Measurements from ENCODE around the gene ARHGEF2.

ARHGEF2 gene

GRCh38 chr1:155978325-155978972, at the start of gene ARHGEF2:
ARHGEF2 (minus strand) TSS chr1:155978547; CDS start chr1:155978427, 120 bp downstream.
- DNase-seq (ENCODE audit: low read depth): peak; percentile 76

DNA sequence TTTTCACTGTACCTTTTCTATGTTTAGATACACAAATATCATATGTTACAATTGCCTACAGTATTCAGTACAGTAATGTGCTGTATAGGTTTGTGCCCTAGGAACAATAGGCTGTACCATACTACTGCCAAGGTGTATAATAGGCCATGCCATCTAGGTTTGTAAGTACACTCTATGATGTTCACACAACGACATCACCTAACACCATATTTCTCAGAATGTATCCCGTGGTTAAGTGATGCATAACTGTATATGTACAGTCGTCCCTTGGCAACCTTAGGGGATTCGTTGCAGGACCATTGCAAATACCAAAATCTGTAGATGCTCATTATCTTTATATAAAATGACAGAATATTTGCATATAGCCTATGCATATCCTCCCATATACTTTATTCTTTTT, 48.2 kb upstream of the ARHGEF2 start:
- DNase-seq (ENCODE audit: low read depth): no peak

GRCh38 chr1:156025876-156026275, 47.5 kb upstream of the ARHGEF2 start:
- DNase-seq (ENCODE audit: low read depth): peak; percentile 15

DNA sequence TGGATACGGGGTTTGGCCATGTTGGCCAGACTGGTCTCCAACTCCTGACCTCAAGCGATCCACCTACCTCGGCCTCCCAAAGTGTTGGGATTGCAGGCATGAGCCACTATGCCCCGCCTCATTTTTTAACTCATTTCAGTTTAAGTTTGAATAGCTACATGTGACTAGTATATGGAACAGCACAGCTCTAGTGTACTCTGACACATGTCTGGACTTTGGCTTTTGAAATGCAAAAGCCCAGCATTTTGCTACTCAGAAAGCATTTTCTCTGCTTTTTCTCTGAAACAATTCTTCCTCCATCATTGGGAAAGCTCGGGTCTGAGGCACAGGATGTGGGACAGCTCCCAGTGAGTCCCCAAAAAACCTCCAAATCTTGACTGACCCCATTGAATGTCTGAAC, 46.5 kb upstream of the ARHGEF2 start:
- no peak for DNase-seq (ENCODE audit: low read depth)

DNA sequence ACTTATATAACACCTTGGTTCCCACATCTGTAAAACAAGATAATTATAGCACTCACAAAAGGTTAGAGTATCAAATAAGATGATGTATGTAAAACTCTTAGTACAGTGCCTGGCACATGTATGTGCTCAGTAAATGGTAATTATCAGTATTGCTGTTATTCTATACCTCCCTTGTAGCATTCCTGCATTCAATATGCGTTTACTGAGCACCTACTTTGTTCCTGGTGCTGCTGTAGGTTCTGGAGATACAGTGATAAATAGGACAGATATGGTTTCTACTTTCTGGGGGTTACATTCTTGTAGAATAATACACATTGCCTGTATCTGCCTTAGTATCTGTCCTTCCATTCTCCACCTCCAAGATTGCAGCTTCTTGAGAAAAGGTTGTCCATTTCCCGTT, 43.6 kb upstream of the ARHGEF2 start:
- DNase-seq (ENCODE audit: low read depth): no peak

- no peak for DNase-seq (ENCODE audit: low read depth)
Measured at GRCh38 chr1:156021093-156021428, 42.7 kb upstream of the ARHGEF2 start.

- DNase-seq (ENCODE audit: low read depth): peak; percentile 81
Measured at GRCh38 chr1:156020293-156021092, 42.1 kb upstream of the ARHGEF2 start, which contains the start of gene SSR2. SSR2 (minus strand) TSS chr1:156020951; CDS start chr1:156020167, 784 bp downstream.

GRCh38 chr1:156019946-156020292, 41.6 kb upstream of the ARHGEF2 start:
- no peak for DNase-seq (ENCODE audit: low read depth)

DNA sequence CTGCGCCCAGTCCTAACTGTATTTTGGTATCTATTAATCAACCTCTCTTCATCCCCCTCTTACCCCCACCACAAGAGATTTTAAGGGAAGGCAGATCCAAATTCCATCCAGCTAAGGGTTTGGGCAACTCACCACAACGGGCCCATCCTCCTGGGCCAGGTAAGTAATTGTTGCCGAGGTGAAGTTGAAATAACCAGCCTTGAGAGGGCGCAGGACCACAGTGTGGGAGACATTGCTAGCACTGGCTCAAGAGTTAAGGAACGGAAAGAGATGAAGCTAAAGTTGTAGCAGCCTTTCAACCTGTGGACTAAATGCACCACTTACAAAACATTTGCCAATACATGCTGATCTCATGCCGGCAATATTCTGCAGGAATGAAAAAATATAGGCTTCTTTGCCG, 36.5 kb upstream of the ARHGEF2 start:
- no peak for DNase-seq (ENCODE audit: low read depth)

GRCh38 chr1:156012051-156012817, 33.9 kb upstream of the ARHGEF2 start:
- no peak for DNase-seq (ENCODE audit: low read depth)

DNA sequence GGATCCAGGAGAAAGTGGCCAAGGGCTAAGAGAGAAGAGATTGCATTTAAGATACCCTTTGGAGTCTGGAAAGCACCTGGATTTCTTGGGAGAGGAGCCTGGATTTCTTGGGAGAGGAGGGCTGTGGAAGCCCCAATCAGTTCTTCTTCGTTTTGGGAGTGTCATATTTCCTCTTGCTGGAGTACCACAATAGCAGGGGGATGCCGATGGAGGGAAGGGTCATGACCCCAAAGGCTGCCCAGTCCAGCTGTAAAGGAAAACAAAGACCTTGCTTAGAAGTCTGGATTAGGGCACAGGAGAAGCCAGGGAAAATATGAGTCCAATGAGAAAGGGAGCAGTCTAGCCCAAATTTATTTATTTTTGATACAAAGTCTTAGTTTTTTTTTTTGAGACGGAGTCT, 31.1 kb upstream of the ARHGEF2 start:
- no peak for DNase-seq (ENCODE audit: low read depth)

- no peak for DNase-seq (ENCODE audit: low read depth)
Measured at GRCh38 chr1:156006666-156007376, 28.5 kb upstream of the ARHGEF2 start.

DNA sequence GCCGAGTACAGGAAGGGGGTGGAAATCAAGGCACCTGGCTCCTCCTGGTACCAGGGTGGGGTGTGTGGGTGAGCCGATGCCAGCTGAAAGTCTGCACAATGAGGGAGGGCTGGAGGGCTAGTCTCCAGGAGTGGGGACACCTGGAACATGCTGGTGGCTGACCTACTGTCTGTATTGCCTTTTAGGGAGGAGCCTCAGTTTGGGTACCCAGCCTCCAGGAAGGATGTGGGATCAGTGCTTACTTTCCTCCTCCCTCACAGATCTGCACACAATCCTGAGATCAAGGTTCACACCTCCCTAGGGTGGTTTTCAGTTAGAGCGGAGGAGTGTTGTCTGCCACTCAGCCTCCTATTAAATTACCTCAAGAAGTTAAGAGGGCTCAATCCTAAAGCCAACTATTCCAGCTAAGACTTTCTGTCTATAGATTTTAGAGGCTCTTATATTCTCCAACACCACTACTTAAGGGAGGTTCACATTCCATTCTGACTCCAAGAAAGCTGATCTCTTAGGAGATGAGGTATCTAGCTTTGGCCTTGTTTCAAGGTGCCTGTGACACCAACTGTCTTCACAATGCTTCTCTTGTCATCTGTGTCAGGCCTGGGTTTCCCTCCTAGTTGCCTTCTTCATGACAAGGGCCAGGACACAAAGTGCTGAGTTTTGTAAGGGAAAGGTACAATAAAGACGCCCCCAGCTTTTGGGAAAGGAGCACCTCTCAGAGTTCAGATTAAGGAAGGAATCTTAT, 26.7 kb upstream of the ARHGEF2 start:
- DNase-seq (ENCODE audit: low read depth): no peak

DNA sequence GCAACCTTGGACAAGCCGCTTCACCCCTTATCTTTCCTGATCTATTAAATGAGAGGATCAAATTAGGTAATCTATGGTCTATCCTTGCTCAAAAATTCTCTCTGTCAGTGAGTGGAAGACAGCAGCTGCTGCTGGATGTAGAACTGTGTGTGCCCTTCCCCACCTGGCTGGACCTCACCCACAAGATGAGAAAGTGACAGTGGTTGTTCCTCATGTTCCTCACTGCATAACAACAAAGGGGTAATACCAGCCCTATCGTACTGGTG, 25.5 kb upstream of the ARHGEF2 start:
- no peak for DNase-seq (ENCODE audit: low read depth)

DNA sequence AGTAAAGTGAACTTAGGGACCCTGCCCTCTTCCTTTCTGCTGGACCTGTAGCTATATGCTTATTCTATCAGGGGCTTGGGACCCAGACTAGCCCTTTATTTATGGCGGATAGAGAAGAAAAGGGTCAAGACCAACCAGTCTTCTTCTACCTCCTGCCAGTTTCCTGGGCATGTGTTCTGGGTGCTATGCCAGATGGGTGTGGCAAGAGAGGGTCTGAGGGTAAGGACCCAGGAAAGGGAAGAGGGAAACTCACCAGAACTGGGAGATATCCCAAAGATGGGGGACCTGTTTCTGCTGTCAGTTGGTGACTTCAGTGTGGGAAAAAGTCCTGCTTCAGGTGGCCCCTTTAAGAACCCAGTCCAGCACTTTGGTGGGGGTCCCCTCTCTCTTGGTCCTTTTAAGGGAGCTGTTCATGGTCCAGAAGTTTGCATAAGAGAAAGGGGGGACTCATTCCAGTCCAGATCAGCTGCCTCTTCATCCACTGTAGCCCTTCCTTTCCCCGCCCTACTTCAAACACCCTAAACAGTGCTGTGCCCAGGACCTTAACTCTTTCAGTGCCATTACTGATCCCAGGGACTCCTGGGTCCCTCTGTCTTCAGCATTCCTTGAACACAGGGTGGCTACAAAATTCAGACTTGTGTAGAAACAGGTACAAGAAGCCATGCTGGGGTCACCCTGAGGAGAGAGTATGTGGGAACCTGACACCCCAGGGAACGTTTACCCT, 24.0 kb upstream of the ARHGEF2 start:
- DNase-seq (ENCODE audit: low read depth): no peak

- no peak for DNase-seq (ENCODE audit: low read depth)
Measured at GRCh38 chr1:156001662-156002171, 23.4 kb upstream of the ARHGEF2 start.

- DNase-seq (ENCODE audit: low read depth): no peak
Measured at GRCh38 chr1:156001021-156001661, 22.8 kb upstream of the ARHGEF2 start.

DNA sequence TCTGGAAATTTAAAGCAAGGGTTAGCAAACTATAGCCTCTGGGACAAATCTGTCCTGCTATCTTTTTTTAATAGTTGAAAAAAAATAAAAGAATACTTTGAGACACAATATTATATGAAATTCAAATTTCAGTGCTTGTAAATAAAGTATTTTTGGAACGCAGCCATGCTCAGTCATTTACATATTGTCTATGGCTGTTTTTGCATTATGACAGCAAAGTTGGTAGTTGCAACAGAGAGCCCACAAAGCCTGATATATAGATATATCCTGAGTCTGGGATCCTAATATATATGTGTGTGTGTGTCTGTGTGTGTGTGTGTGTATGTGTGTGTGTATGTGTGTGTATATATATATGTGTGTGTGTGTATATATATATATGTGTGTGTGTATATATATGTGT, 21.6 kb upstream of the ARHGEF2 start:
- DNase-seq (ENCODE audit: low read depth): no peak

DNA sequence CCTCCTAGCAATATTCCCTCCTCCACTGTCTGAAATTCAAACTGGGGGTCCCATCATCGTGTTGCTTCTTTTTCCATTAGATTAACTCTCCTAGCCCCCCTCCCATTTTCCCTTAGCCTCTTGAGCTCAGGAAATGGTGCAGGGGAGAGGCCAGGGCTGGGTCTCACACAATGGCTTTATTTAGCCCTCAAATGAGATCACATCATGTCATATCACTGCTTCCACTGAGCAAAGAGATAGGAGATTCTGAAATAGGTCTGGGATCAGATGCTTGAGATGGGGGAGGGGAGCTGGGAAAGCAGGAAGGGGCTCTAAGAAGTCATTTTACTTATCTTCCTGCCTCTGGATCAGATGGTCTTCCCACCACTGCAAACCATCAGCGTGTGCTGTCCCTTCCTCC, 17.8 kb upstream of the ARHGEF2 start:
- DNase-seq (ENCODE audit: low read depth): no peak

GRCh38 chr1:155993595-155993994, 15.2 kb upstream of the ARHGEF2 start:
- no peak for DNase-seq (ENCODE audit: low read depth)

Data from activated T-cell treated with anti-CD3 and anti-CD28 coated beads for 24 hours (primary cell).